OCI-M1 (cell line): ENCODE results near the gene MKLN1.
A peak's percentile ranks its signal among the peaks of the same experiment; 100 is the strongest.
"Not testable (repeated sequence)": the region's sequence is repeated elsewhere in the genome, so short reads cannot be mapped to it uniquely, and the experiment has no call there.

ENCODE experiments used
- DNase-seq: peaks from one replicate; lab custom pipeline; 2025; lab: John Stamatoyannopoulos, UW

Gene MKLN1

GRCh38 chr7:131501422-131501821, 173.7 kb downstream of the MKLN1 start:
- peak; percentile 45 for DNase-seq

- no peak for DNase-seq
Measured at GRCh38 chr7:131501930-131502685, 174.4 kb downstream of the MKLN1 start.

DNA sequence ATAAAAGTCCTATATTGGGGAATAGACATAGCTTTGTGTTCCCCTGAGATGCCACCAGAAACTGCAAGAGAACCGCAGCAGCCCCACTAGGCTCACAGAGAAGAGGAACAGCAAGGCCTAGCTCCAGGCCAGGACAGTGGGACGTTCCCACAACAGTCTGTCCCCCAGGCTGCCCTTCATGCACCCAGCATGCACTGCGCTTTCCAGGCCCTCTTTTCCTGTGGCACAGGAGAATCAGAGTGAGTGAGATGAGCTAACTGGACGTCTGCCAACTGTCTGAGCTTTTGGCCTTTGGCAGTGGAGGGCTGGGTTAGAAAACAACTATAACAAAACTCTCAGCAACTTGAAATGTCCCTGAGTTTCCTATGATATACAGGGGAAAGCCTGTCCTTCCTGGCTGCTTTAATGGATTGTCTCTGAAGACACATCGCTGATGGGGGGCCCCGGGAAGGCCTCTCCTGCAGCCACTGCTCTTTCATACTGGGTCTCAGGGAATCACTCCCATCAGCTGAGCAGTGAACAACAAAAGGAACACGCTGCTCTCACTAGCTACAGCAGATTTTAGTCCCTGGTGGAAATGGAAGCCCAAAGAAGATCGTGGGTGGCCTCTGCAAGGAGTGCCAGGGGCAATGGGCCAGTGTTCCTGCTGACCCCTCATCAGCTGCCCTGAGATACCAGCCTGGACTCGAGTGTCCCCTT, 175.3 kb downstream of the MKLN1 start:
- peak; percentile 1 for DNase-seq

- DNase-seq = no peak
Measured at GRCh38 chr7:131503639-131504038, 176.0 kb downstream of the MKLN1 start.

- DNase-seq = no peak
Measured at GRCh38 chr7:131504157-131504899, 176.7 kb downstream of the MKLN1 start.

DNA sequence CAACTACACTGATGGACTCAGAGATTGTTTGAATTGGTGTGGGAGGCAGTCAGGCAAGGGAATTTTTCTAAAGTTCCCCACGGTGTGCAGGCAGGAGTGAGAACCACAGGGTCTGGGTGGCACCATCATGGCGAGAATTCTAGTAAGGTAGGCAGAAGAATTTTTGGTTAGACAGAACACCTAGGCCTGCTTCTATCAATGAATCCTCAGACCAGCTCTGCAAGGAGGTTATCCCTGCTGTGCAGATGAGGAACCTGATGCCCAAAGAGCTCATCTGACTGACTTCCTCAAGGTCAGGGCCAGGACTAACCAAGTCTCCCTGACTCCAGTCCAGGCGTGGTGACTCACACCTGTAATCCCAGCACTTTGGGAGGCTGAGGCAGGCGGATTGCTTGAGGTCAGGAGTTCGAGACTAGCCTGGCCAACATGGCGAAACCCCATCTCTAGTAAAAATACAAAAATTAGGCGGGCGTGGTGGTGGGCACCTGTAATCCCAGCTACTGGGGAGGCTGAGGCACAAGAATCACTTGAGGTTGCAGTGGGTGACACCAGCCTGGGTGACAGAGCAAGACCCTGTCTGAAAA, 177.5 kb downstream of the MKLN1 start:
- not testable (repeated sequence) for DNase-seq

GRCh38 chr7:131505636-131506557, 178.2 kb downstream of the MKLN1 start:
- no peak for DNase-seq

DNA sequence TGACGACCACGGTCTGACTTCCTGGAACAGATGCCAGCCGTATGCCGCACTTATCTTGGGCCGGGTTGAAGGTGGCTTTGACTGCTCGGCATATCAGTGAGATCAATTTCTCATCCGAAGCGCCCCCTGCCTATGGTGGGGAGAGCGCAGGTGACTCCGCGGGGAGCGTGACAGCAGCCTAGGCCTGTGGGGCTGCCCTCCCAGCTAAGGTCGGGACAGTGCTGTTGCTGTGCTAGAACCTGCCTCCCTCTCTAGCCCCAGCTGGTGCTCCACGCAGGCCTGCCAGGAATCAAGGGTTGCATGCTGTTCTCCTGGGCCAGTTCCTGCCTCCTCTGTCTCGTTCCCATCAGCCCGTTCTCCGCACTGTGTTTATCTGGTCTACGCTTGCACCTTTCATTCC, 178.9 kb downstream of the MKLN1 start:
- no peak for DNase-seq

DNA sequence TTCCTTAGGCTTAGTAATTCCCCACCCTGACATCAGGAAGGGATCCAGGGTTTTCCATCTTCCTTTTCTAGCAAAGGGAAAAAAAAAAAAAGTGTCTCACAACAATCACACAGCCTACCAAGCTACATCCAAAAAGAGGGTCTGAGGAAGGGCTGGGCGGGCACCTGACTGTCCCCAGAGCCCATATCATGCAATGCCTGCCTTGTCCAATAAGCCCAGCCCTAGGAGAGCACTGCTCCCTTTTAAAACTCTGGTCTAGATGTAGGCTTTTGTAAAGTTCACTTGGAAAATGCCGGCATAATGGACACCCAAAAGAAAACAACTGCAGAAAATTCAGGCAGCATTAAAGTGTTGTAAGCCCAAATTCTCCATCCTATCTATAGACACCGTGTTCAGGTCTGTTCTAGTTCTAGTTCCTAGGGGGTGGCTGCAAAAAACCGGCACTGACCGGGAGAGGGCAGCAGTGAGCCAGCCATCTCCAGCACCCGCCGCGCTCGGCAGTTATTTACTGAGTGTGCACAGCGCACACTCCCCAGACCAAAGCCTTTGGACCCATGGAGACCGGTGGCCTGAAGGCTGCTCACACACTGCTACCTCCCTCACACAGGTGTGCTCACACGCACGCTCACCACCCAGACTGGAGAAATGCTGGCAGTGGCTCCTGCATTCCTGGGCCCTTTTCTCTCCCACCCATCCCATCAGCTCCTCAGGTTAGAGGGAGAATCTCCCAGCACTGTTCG, 180.1 kb downstream of the MKLN1 start:
- DNase-seq = peak; percentile 80

DNA sequence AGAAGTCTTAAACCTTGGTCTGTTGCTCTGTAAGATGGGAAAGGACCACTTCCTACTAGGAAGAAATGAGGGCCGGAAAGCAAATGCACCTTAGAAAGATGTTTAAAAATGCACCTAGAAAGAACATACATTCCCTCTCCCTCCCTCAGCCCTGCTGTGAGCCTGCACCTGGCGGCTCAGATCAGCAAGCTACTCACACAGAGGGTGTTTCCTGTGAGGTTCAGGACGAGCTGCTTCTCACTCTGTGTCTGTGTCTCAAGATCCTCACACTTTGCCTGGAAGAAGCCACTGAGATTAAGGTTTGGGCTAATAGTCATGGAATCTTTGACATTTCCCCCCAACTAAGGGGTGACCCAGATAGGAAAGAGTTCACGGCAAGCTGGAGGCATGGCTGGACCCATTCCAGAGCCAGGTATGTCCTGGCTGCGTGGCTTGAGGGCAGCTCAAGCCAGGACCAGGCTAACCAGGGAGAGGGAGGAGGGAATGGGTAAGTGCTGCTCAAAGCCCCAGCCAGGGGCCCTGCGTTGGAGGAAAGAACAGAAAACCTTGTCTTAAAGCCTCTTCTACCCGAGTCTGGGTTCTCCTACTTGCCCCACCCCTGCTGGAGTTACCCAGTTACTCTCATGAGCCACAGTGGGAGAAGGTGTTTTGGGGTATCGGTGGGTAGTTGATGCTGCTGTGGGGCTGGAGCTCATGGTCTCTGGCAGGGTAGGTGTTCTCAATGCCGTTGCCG, 181.2 kb downstream of the MKLN1 start:
- no peak for DNase-seq

DNA sequence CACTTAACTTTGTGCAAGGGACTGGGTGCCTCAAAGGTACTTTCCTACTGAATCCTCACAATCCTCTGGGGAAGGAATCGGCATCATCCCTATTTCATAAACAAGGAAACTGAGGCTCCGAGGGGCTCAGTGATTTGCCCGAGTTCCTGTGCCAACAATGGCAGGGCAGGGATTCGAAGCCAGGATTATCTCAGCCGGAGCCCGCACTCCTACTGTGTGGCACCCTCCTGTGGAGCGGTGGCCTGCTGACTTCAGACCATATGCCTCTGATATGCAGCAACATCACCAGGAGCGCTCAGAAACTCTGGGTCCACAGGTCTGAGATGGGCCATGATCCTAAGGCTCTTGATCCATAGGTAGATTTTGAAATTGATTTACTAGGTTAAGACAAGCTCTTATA, 182.1 kb downstream of the MKLN1 start:
- no peak for DNase-seq

DNA sequence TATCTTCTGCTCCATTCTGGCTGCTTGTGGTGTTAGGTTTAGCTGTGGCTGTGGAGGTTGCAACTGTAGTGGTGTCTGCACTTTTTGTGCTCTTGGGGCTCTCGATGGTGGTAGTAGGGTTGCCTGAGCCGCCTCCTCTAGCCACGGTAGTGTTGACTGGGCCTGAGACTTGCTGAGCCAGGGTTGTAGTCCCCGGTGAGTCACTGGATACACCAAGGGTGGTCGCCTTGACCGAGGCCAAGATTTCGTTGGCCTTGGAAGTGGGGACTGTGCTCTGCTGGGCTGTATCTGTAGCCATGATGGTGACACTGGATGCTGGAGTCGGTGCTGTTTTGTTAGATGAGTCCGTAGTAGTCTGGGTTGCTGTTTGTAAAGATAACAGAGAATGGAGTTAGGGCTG, 183.4 kb downstream of the MKLN1 start:
- DNase-seq = no peak

DNA sequence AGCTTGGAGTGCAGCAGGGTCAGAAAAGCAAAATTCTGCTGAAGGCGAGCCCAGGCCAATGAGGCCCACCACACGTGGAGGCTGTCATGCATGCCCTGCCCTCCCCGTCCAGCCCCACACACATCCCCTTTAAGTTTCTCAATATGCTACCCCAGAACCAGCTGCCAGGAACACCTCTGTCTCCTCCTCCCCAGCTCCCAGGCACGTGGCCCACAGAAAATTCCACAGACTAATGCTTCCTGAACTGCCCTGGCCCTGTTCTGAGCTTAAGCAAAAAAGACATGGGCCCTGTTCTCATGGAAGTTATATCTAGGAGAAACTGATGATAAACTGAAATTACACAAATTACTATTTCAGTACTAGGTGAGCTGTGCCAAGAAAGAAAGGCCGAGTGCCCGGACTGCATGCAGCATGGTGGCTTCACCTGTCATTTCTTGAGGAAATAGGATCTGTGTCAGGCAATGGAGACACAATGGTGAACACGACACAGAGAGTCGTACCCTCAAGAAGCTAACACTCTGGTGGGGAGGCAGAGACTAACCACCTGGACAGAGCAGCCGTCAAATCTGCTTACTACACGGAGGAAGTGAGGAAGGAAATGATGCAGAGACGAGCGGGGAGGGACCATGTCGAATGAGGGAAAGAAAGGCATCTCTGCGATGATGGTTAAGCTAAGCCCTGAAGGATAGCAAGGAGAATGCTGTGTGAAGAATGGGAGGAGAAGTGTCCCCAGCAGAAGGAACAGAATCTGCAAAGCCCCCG, 184.3 kb downstream of the MKLN1 start:
- DNase-seq = no peak

DNA sequence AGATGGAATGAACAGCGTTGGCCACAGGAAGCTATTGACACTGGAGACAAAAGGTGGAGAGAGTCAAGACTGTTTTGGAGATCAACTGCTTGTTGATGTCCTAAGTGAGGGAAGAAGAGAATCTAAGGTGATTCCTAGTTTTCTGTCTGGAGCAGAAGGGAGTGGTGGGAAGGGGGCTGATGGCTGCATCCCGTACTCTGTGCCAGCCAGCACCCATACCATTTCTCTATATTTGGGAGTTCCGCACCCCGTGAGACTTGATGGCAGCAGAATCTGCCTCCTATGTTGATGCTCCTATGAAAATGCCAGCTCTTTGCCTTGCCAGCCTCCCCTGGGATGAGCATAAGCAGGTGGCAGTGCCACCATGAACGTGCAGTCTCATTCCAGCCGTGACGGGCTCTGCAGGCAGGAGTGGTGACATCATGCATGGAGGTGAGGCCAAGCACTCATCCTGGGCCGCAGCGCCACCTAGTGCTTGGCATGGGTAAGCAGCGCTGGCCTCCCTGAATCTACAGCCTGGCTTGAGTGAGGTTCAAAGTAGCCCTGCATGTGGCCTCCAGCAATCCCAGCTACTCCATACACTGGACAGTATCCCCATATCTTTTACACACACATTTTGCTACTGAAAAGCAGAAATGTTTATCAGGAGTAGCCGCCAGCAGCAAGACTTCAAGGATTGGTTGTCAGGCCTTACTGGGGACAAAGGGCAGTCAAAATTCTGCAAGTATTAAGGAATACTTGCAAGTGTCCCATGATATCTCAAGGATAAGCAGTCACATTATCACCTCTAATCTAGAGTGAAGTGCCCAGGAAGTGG, 185.8 kb downstream of the MKLN1 start:
- DNase-seq = peak; percentile 80

- DNase-seq = not testable (repeated sequence)
Measured at GRCh38 chr7:131515471-131515870, 187.8 kb downstream of the MKLN1 start.

- DNase-seq = no peak
Measured at GRCh38 chr7:131517218-131517923, 189.7 kb downstream of the MKLN1 start.

GRCh38 chr7:131518626-131519025, 190.9 kb downstream of the MKLN1 start:
- no peak for DNase-seq
